SH-SY5Y (cell line): ENCODE data around the gene LOXL1.

Experiments used
- GATA2 ChIP-seq: IDR thresholded peaks from 2 replicates; pipeline ENCODE4 v1.6.1; 2011; ENCODE audit warnings: mild to moderate bottlenecking, low read depth, low read length
- GATA3 ChIP-seq: IDR thresholded peaks from 2 replicates; pipeline ENCODE4 v1.6.1; 2011; ENCODE audit warnings: low read depth, mild to moderate bottlenecking, low read length, moderate library complexity

The LOXL1 gene

GRCh38 chr15:73924171-73924921 lies 1.9 kb upstream of the LOXL1 start:
- no peak for TF ChIP-seq GATA2
- TF ChIP-seq GATA3 = no peak

DNA sequence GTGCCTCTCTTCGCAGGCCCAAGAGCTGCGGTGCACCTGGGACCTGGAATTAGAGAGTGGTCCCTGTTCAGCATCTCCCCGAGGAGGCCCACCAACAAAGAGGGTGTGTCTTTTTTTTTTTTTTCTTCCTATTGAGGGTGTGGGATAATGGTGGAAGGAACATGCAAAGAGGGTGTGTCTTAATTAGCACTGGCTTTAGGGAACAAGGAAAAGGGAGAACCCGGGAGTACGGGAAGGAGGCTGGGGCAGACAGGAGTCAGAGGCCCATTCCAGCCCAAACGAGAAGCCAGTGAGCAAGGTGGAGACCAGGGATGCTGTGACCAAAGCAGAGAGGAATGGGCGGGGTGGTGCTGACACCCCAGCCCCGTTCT lies 429 bp upstream of the LOXL1 start:
- TF ChIP-seq GATA2 (no peak), GATA3 (no peak)

GRCh38 chr15:73927003-73927475 lies 777 bp downstream of the LOXL1 start:
- TF ChIP-seq GATA2 (no peak), GATA3 (no peak)

GRCh38 chr15:73927476-73928240 lies 1.4 kb downstream of the LOXL1 start:
- no peak for TF ChIP-seq GATA3
- TF ChIP-seq GATA2 = no peak

- TF ChIP-seq GATA2 (no peak), GATA3 (no peak)
Observed at GRCh38 chr15:73928241-73928579, 1.9 kb downstream of the LOXL1 start.

DNA sequence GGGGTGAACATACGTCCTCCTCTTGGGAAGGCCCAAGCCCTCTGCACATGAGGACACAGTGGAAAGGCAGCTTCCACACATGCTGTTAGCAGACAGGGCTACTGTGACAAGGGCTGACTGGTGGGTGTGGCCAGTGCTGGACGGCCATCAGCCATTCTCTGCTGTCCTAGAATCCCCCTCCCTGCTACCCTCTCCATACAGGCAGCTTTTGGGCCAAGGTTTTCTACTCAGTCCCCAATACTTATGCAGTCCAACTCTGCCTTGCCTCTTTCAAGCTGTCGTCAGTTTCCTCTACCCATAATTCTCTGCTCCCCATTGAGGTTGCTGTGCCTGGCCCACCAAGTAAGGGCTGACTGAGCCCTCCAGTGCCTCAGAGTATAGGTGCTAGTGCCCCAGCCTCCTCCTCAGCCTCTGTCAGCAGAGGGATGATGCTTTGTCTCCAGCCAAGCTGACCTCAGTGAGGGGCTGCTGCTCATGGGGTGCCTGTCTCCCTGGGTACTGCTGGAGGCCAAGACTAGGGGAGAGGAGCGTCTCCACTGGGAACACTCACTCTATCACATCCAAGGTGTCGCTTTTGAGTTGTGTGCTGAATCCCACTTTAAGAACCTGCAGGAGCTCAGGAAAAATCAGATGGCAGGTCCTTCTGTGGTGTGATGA lies 2.8 kb downstream of the LOXL1 start:
- TF ChIP-seq GATA2 (no peak), GATA3 (no peak)

- no peak for TF ChIP-seq GATA3
- no peak for TF ChIP-seq GATA2
Observed at GRCh38 chr15:73930371-73930770, 4.1 kb downstream of the LOXL1 start.

DNA sequence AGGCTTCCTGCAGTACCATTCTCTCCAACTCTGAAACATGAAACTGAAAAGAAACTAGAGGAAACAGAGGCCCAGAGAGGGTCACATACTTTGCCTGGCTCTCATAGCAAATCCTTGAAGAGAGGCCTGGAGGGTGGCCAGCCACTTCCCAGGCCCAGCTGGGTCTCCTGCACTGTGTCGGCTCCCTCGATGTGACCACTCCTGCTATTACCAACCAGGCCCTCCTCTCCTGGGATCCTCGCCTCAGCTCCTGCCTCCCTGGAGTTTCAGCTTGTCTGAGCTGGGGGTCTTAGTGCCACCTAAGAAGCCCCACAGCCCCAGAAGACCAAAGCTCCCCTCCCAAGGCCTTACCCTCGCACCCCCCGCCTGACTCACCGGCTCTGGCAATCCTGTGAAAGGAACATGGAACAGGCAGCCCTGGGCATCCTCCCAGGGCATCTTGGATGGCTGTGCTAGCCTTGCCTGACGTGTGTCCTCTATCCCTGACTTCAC lies 4.6 kb downstream of the LOXL1 start:
- no peak for TF ChIP-seq GATA2
- TF ChIP-seq GATA3 = no peak

DNA sequence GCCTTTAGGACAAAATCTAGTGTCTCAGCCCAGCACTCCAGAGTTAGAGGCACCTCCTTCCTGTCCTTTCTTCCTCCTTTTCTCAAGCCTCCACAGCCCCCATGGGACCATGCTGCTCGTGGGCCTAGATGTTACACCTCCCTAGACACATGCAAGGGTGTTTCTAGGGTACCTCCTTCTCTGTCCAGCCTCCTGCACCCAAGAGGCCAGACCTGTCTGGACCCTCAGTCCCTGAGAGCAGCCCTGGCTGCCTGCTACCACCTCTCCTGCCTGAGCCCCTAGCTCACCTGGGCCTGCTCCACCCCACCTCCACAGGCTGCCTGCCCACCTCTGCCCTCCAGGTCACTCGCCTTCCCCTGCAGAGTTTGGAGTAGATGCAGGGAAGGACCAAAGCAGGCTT lies 5.2 kb downstream of the LOXL1 start:
- TF ChIP-seq GATA3 (no peak), GATA2 (no peak)

GRCh38 chr15:73932381-73933191 lies 6.3 kb downstream of the LOXL1 start:
- TF ChIP-seq GATA2 (no peak), GATA3 (no peak)

DNA sequence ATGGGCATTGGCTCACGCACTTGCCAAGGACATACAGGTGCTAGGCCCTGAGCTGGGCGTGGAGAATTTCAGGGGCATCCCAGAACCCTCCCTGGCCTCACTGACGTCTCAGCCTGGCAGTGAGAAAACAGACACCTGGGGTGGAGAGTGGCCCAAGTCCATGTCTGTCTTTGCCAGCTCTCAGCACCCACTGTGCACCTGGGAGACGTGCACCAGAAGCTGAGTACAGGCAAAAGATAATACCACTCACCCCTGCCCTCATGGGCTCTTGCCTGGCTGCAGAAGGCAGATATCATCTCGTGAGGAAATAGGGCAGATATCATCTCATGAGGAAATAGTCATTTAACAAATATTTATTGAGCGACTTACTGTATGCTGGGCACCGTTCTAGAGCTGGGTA lies 8.0 kb downstream of the LOXL1 start:
- TF ChIP-seq GATA3 (no peak), GATA2 (peak; percentile 25; the same call in 1 of the 2 replicates)

DNA sequence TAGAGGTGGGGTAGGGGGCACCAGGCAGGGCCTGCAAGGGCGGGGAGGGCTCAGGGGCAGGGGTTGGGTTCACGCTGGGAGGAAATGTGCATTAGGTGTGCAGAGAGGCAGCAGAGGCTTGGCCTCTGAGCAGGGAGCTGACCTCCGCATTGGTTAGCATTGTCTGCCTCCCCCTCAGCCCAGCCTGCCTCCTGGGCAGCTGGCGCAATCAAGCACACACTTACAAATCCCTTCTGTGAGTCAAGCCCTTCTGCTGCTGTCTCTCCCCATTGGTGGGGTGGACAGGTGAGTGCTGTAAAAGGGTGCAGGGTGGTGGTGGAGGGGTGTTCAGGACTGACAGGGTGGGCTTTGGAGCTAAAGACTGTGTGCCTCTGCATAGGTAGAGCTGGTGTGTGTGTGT lies 9.3 kb downstream of the LOXL1 start:
- TF ChIP-seq GATA3 = no peak
- no peak for TF ChIP-seq GATA2

GRCh38 chr15:73936181-73936580 lies 9.9 kb downstream of the LOXL1 start:
- no peak for TF ChIP-seq GATA3
- TF ChIP-seq GATA2 = peak; percentile 36; the same call in 1 of the 2 replicates
